Activated CD8-positive, alpha-beta T cell treated with anti-CD3 and anti-CD28 coated beads for 36 hours (primary cell): ENCODE measurements around the gene GNA14. TPM values are rescaled to one million over a fixed set of nuclear protein-coding genes. Genes with fewer than 3 reads are reported as not detected.

Experiments
- ATAC-seq: fragments of 200-7000 bp; cut with Tn5 transposase; one replicate; pipeline ENCODE4 v1.10.0; 2021; ENCODE audit warnings: mild to moderate bottlenecking, moderate library complexity
- CTCF ChIA-PET: fragments of 350-600 bp; sonication (Branson Sonifier 250); formaldehyde crosslinking; loops from one replicate; lab custom pipeline; 2021; ENCODE audit warnings: antibody characterized with exemption; lab: Charles Lee
- POLR2A ChIA-PET: fragments of 350-600 bp; sonication (Branson Sonifier 250); formaldehyde crosslinking; loops from one replicate; lab custom pipeline; 2021; ENCODE audit warnings: antibody characterized with exemption; lab: Charles Lee
- DNase-seq: peaks from one replicate; pipeline ENCODE4 v3.0.0-alpha.2; 2020
- H3K27ac Mint-ChIP-seq: one replicate; pipeline ENCODE4 v1.8.0; 2021; ENCODE audit warnings: mild to moderate bottlenecking, mixed read lengths
- H3K27me3 Mint-ChIP-seq: one replicate; pipeline ENCODE4 v1.8.0; 2021; ENCODE audit warnings: mixed read lengths
- H3K36me3 Mint-ChIP-seq: one replicate; pipeline ENCODE4 v1.8.0; 2021; ENCODE audit warnings: low read depth, mixed read lengths
- H3K4me1 Mint-ChIP-seq: one replicate; pipeline ENCODE4 v1.8.0; 2021; ENCODE audit warnings: low read depth, mixed read lengths
- H3K4me3 Mint-ChIP-seq: one replicate; pipeline ENCODE4 v1.8.0; 2021; ENCODE audit warnings: mild to moderate bottlenecking, moderate library complexity, mixed read lengths
- H3K9me3 Mint-ChIP-seq: one replicate; pipeline ENCODE4 v1.8.0; 2021; ENCODE audit warnings: mixed read lengths
- CTCF ChIP-seq: fragments of 200-600 bp; IDR thresholded peaks from one replicate; pipeline ENCODE4 v1.8.0; 2022; ENCODE audit warnings: antibody characterized with exemption, mild to moderate bottlenecking
- intact Hi-C: fragments of 100-400 bp; cut with micrococcal nuclease; formaldehyde crosslinking; loops from one replicate; pipeline ENCODE4 v1.10.0; 2022
- total RNA-seq, 2 experiments: library from RNA; stranded (reverse); gene quantifications; one replicate each; pipeline ENCODE4 v1.2.3, GENCODE V29; 2021

Gene GNA14
- total RNA-seq, 2 experiments from 2014 or later, result not detected

- Mint-ChIP-seq H3K36me3 (no peaks in the 10 kb centered on the region), H3K27ac (no peak overlapping the region), H3K4me1 (peaks cover 4% of the 10 kb centered on the region), H3K27me3 (no peaks in the 10 kb centered on the region), H3K9me3 (no peaks in the 10 kb centered on the region), H3K4me3 (no peak overlapping the region)
- no peak for TF ChIP-seq CTCF
- intact Hi-C loops, result no loop called here
- ATAC-seq, result no peak
- ChIA-PET CTCF (interaction anchor here (1.2 to 4.1 kb wide), 4 partner anchors 18 to 603 kb away, joined by 3 to 44 read pairs (median 18); no protein-coding TSS in a partner anchor), POLR2A (no interaction called here)
- no peak for DNase-seq
Measured at GRCh38 chr9:77432053-77432452, 216.1 kb downstream of the GNA14 start.

- CTCF ChIA-PET, result interaction anchor here (1.4 kb wide), 1 partner anchor 27 kb away, joined by 8 read pairs; no protein-coding TSS in a partner anchor
Measured at GRCh38 chr9:77429928-77430327, 218.2 kb downstream of the GNA14 start.

GRCh38 chr9:77427256-77427927, 220.7 kb downstream of the GNA14 start:
- Mint-ChIP-seq H3K4me3 (no peak overlapping the region), H3K36me3 (peaks cover 2% of the 10 kb centered on the region), H3K27ac (no peak overlapping the region), H3K4me1 (no peaks in the 10 kb centered on the region), H3K9me3 (peaks cover 2% of the 10 kb centered on the region), H3K27me3 (no peaks in the 10 kb centered on the region)
- TF ChIP-seq CTCF, result no peak
- intact Hi-C loops, result no loop called here
- ATAC-seq (no peak), DNase-seq (no peak)
- POLR2A ChIA-PET, result no interaction called here
- CTCF ChIA-PET, result interaction anchor here (0.6 kb wide), 1 partner anchor 671 kb away, joined by 3 read pairs; no protein-coding TSS in a partner anchor

More at GRCh38 chr9:77429928-77430327, 218.2 kb downstream of the GNA14 start:
- Mint-ChIP-seq H3K27ac (no peak overlapping the region), H3K9me3 (no peaks in the 10 kb centered on the region), H3K27me3 (no peaks in the 10 kb centered on the region), H3K4me1 (peaks cover 4% of the 10 kb centered on the region), H3K36me3 (no peaks in the 10 kb centered on the region), H3K4me3 (no peak overlapping the region)
- POLR2A ChIA-PET, result no interaction called here
- DNase-seq (no peak), ATAC-seq (no peak)
- intact Hi-C loops, result no loop called here
- TF ChIP-seq CTCF, result no peak

- peaks cover 2% of the 10 kb centered on the region for H3K36me3 Mint-ChIP-seq
Measured at GRCh38 chr9:77426712-77427111, 221.4 kb downstream of the GNA14 start.

More at GRCh38 chr9:77426712-77427111, 221.4 kb downstream of the GNA14 start:
- ChIA-PET POLR2A (no interaction called here), CTCF (no interaction called here)
- no peaks in the 10 kb centered on the region for H3K4me1 Mint-ChIP-seq
- H3K4me3 Mint-ChIP-seq, result no peak overlapping the region
- DNase-seq (no peak), ATAC-seq (no peak)
- H3K27ac Mint-ChIP-seq, result no peak overlapping the region
- H3K27me3 Mint-ChIP-seq, result no peaks in the 10 kb centered on the region
- intact Hi-C loops, result no loop called here
- no peak for TF ChIP-seq CTCF
- peaks cover 2% of the 10 kb centered on the region for H3K9me3 Mint-ChIP-seq
